Neural progenitor cell (in vitro differentiated cells): ENCODE results near the gene CELF5. TPM values are rescaled to one million over a fixed set of nuclear protein-coding genes. Genes with fewer than 3 reads are reported as not detected.
"Not testable (repeated sequence)": the region's sequence is repeated elsewhere in the genome, so short reads cannot be mapped to it uniquely, and the experiment has no call there.

ENCODE experiments used
- DNase-seq: peaks from one replicate; pipeline ENCODE4 v3.0.0-alpha.2; 2016; ENCODE audit warnings: low spot score
- H2AFZ ChIP-seq: fragments of 200-600 bp; sonication (generic); replicated peaks from 2 replicates; pipeline ENCODE4 v1.6.1; 2016; ENCODE audit warnings: antibody characterized with exemption
- H3F3A ChIP-seq: fragments of 200-600 bp; sonication (generic); 2 replicates; pipeline ENCODE4 v1.6.1; 2016; ENCODE audit warnings: antibody characterized with exemption, low read depth
- H3K27ac ChIP-seq: fragments of 200-600 bp; sonication (generic); 2 replicates; pipeline ENCODE4 v1.5.1; 2016; ENCODE audit warnings: mild to moderate bottlenecking
- H3K27me3 ChIP-seq: fragments of 200-600 bp; sonication (generic); 2 replicates; pipeline ENCODE4 v1.6.1; 2016; ENCODE audit warnings: mild to moderate bottlenecking, moderate library complexity
- H3K36me3 ChIP-seq: fragments of 200-600 bp; sonication (generic); 2 replicates; pipeline ENCODE4 v1.5.1; 2016
- H3K4me1 ChIP-seq: fragments of 200-600 bp; sonication (generic); 2 replicates; pipeline ENCODE4 v1.6.1; 2016; ENCODE audit warnings: mixed run types
- H3K4me2 ChIP-seq: fragments of 200-600 bp; sonication (generic); 2 replicates; pipeline ENCODE4 v1.6.1; 2016
- H3K4me3 ChIP-seq: fragments of 200-600 bp; sonication (generic); 2 replicates; pipeline ENCODE4 v1.5.1; 2016
- H3K79me2 ChIP-seq: fragments of 200-600 bp; sonication (generic); 2 replicates; pipeline ENCODE4 v1.6.1; 2016; ENCODE audit warnings: low read depth
- H3K9ac ChIP-seq: fragments of 200-600 bp; sonication (generic); 2 replicates; pipeline ENCODE4 v1.6.1; 2016
- H3K9me3 ChIP-seq: fragments of 200-600 bp; sonication (generic); 2 replicates; pipeline ENCODE4 v1.5.1; 2016; ENCODE audit warnings: low read depth
- H4K20me1 ChIP-seq: fragments of 200-600 bp; sonication (generic); 2 replicates; pipeline ENCODE4 v1.6.1; 2016; ENCODE audit warnings: low read depth
- H3K27ac Mint-ChIP-seq: 3 replicates; pipeline ENCODE4 v1.8.0; 2021; ENCODE audit warnings: mixed read lengths
- H3K27me3 Mint-ChIP-seq: 2 replicates; pipeline ENCODE4 v1.8.0; 2022; ENCODE audit warnings: low read depth, mild to moderate bottlenecking, inconsistent platforms, moderate library complexity, mixed read lengths; ENCODE audit not compliant: insufficient read depth
- H3K36me3 Mint-ChIP-seq: 3 replicates; pipeline ENCODE4 v1.8.0; 2021; ENCODE audit warnings: mixed read lengths
- H3K4me1 Mint-ChIP-seq: 3 replicates; pipeline ENCODE4 v1.8.0; 2021; ENCODE audit warnings: mixed read lengths
- H3K4me3 Mint-ChIP-seq: 3 replicates; pipeline ENCODE4 v1.8.0; 2021; ENCODE audit warnings: mild to moderate bottlenecking, moderate library complexity, mixed read lengths
- H3K9me3 Mint-ChIP-seq: 3 replicates; pipeline ENCODE4 v1.8.0; 2020; ENCODE audit warnings: mixed read lengths
- EZH2 ChIP-seq: fragments of 200-600 bp; sonication (generic); IDR thresholded peaks from 2 replicates; pipeline ENCODE4 v1.6.1; 2017; ENCODE audit warnings: antibody characterized with exemption, mild to moderate bottlenecking, moderate library complexity
- EZH2phosphoT487 ChIP-seq: fragments of 200-600 bp; sonication (generic); IDR thresholded peaks from 2 replicates; pipeline ENCODE4 v1.6.1; 2017; ENCODE audit warnings: antibody characterized with exemption
- total RNA-seq: library from RNA; depleted of rRNA; stranded (reverse); fragments of >200 nt; gene quantifications from 2 replicates; pipeline ENCODE4 v1.2.3, GENCODE V29; 2015; ENCODE audit warnings: low replicate concordance
- TF ChIP-seq, protein P1 (sequence below): fragments of 200-600 bp; sonication (generic); IDR thresholded peaks from 2 replicates; pipeline ENCODE4 v1.5.1; 2017; ENCODE audit warnings: antibody characterized with exemption, mild to moderate bottlenecking

CELF5 gene
- total RNA-seq, 1 donor from 2014 or later: 7.9 TPM

DNA sequence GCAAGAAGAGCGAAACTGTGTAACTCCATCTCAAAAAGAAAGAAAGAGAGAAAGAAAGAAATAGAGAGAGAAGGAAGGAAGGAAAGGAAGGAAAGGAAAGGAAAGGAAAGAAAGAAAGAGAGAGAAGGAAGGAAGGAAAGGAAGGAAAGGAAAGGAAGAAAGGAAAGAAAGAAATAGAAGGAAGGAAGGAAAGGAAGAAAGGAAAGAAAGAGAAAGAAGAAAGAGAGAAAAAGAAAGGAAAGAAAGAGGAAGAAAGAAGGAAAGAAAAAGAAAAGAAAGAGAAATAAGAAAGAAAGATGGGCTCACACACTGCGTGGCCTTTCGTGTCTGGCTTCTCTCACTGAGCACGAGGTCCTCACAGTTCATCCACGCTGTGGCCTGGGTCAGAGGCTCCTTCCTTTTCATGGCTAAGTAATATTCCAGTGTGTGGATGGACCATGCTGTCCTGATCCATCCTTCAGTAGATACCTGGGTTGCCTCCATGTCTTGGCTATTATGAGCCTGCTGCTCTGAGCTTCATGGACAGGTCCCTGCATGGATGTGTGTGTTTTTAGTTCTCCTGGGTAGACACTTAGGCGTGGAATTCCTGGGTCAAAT lies 74.5 kb downstream of the CELF5 start:
- no peak overlapping the region for H3K4me3 Mint-ChIP-seq
- H3F3A ChIP-seq: no peaks in the 10 kb centered on the region
- H3K79me2 ChIP-seq: no peaks in the 10 kb centered on the region
- no peak overlapping the region for H3K27ac Mint-ChIP-seq
- TF ChIP-seq EZH2phosphoT487 (no peak), EZH2 (no peak)
- TF ChIP-seq, protein P1, sequence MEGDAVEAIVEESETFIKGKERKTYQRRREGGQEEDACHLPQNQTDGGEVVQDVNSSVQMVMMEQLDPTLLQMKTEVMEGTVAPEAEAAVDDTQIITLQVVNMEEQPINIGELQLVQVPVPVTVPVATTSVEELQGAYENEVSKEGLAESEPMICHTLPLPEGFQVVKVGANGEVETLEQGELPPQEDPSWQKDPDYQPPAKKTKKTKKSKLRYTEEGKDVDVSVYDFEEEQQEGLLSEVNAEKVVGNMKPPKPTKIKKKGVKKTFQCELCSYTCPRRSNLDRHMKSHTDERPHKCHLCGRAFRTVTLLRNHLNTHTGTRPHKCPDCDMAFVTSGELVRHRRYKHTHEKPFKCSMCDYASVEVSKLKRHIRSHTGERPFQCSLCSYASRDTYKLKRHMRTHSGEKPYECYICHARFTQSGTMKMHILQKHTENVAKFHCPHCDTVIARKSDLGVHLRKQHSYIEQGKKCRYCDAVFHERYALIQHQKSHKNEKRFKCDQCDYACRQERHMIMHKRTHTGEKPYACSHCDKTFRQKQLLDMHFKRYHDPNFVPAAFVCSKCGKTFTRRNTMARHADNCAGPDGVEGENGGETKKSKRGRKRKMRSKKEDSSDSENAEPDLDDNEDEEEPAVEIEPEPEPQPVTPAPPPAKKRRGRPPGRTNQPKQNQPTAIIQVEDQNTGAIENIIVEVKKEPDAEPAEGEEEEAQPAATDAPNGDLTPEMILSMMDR: no peak
- peaks cover 6% of the 10 kb centered on the region for H4K20me1 ChIP-seq
- H3K4me2 ChIP-seq: no peak overlapping the region
- H3K27ac ChIP-seq: no peak overlapping the region
- no peak overlapping the region for H3K9ac ChIP-seq
- H3K4me1 ChIP-seq: no peaks in the 10 kb centered on the region
- no peak overlapping the region for H3K4me3 ChIP-seq
- H3K27me3 ChIP-seq: peaks cover under 1% of the 10 kb centered on the region
- no peaks in the 10 kb centered on the region for H3K4me1 Mint-ChIP-seq
- peaks cover 5% of the 10 kb centered on the region for H3K27me3 Mint-ChIP-seq
- H3K9me3 Mint-ChIP-seq: peaks cover 6% of the 10 kb centered on the region
- no peak for DNase-seq
- H2AFZ ChIP-seq: no peak overlapping the region
- H3K36me3 ChIP-seq: no peaks in the 10 kb centered on the region
- no peaks in the 10 kb centered on the region for H3K36me3 Mint-ChIP-seq
- H3K9me3 ChIP-seq: no peaks in the 10 kb centered on the region

DNA sequence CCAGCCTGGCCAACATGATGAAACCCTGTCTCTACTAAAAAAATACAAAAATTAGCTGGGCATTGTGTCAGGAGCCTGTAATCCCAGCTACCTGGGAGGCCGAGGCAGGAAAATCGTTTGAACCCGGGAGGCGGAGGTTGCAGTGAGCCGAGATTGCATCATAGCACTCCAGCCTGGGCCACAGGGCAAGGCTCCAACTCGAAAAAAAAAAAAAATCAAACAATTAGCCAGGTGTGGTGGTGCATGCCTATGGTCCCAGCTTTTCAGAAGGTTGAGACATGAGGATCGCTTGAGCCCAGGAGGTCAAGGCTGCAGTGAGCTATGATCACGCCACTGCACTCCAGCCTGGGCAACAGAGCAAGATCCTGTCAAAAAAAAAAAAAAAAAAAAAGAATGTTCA lies 76.1 kb downstream of the CELF5 start:
- not testable (repeated sequence) for H3K27ac ChIP-seq, H3K4me3 Mint-ChIP-seq, H3K36me3 ChIP-seq, H3K4me3 ChIP-seq, H3K4me1 Mint-ChIP-seq, H3K9me3 ChIP-seq, H3K27me3 ChIP-seq, H3K4me1 ChIP-seq, H3K4me2 ChIP-seq, H3K9ac ChIP-seq, H3K79me2 ChIP-seq, DNase-seq, H4K20me1 ChIP-seq, H3K27ac Mint-ChIP-seq, H2AFZ ChIP-seq, H3F3A ChIP-seq, H3K36me3 Mint-ChIP-seq, H3K9me3 Mint-ChIP-seq
- peaks cover 11% of the 10 kb centered on the region for H3K27me3 Mint-ChIP-seq

GRCh38 chr19:3302755-3303154 lies 78.3 kb downstream of the CELF5 start:
- H2AFZ ChIP-seq: no peak overlapping the region
- H3K4me2 ChIP-seq: no peak overlapping the region
- H3F3A ChIP-seq: no peaks in the 10 kb centered on the region
- no peak overlapping the region for H3K27ac ChIP-seq
- peaks cover 8% of the 10 kb centered on the region for H3K27me3 ChIP-seq
- peaks cover 6% of the 10 kb centered on the region for H3K9me3 Mint-ChIP-seq
- no peaks in the 10 kb centered on the region for H3K4me1 Mint-ChIP-seq
- no peak overlapping the region for H3K4me3 ChIP-seq
- H3K36me3 ChIP-seq: no peaks in the 10 kb centered on the region
- H3K4me1 ChIP-seq: no peaks in the 10 kb centered on the region
- H3K27ac Mint-ChIP-seq: no peak overlapping the region
- H3K9ac ChIP-seq: no peak overlapping the region
- H3K4me3 Mint-ChIP-seq: no peak overlapping the region
- no peaks in the 10 kb centered on the region for H3K9me3 ChIP-seq
- no peaks in the 10 kb centered on the region for H3K79me2 ChIP-seq
- H3K27me3 Mint-ChIP-seq: peaks cover 12% of the 10 kb centered on the region
- H3K36me3 Mint-ChIP-seq: no peaks in the 10 kb centered on the region
- H4K20me1 ChIP-seq: no peaks in the 10 kb centered on the region
- TF ChIP-seq EZH2 (no peak), EZH2phosphoT487 (no peak)
- TF ChIP-seq, protein P1: peak; percentile 8
- no peak for DNase-seq

GRCh38 chr19:3304871-3305423 lies 80.5 kb downstream of the CELF5 start:
- H3K79me2 ChIP-seq: no peaks in the 10 kb centered on the region
- no peak overlapping the region for H3K4me3 Mint-ChIP-seq
- no peak overlapping the region for H3K27ac Mint-ChIP-seq

More at GRCh38 chr19:3304871-3305423, 80.5 kb downstream of the CELF5 start:
- Histone ChIP-seq H3K9ac (no peak overlapping the region), H3K9me3 (no peaks in the 10 kb centered on the region), H3K27me3 (peaks cover 26% of the 10 kb centered on the region), H3K4me3 (no peak overlapping the region), H2AFZ (no peak overlapping the region), H3K36me3 (no peaks in the 10 kb centered on the region), H4K20me1 (no peaks in the 10 kb centered on the region), H3K4me2 (no peak overlapping the region), H3K27ac (no peak overlapping the region), H3F3A (no peaks in the 10 kb centered on the region), H3K4me1 (no peaks in the 10 kb centered on the region)
- Mint-ChIP-seq H3K27me3 (peaks cover 18% of the 10 kb centered on the region), H3K36me3 (no peaks in the 10 kb centered on the region), H3K9me3 (peaks cover 8% of the 10 kb centered on the region), H3K4me1 (no peaks in the 10 kb centered on the region)
- peak; percentile 40 for TF ChIP-seq EZH2
- no peak for TF ChIP-seq EZH2phosphoT487
- TF ChIP-seq, protein P1: peak; percentile 83
- DNase-seq: peak; percentile 83
